ENCODE data around the gene YAP1.
A peak's percentile ranks its signal among the peaks of the same experiment; 100 is the strongest.

Gene YAP1

GRCh38 chr11:102109896-102110760 lies at the start of gene YAP1:
TSS of gene YAP1 (plus strand) at chr11:102110447. CDS start at chr11:102110849, 402 bp downstream.
- H3K4me3 ChIP-seq (ENCODE audit: low read depth in 1 of 5, low read length in 5 of 5), result peak within 1 kb of the TSS; percentile 71 to 94 (median 78)
- H3K27ac ChIP-seq (ENCODE audit: low read depth, low read length), result peak within 1 kb of the TSS; percentile 98
- peaks cover 0 to 2% (median 0%) of the 10 kb centered on the region in 5 donors for H3K36me3 ChIP-seq (ENCODE audit: control insufficient read depth in 5 of 5, insufficient read depth in 5 of 5, low read length in 5 of 5)
- H3K9ac ChIP-seq (ENCODE audit: low read length in 5 of 5), result peak within 1 kb of the TSS; percentile 71 to 98 (median 96)
- peaks cover 0 to 32% (median 18%) of the 10 kb centered on the region in 5 donors for H3K4me1 ChIP-seq (ENCODE audit: control insufficient read depth in 5 of 5, insufficient read depth in 5 of 5, low read length in 5 of 5)
- H3K9me3 ChIP-seq (ENCODE audit: control insufficient read depth in 5 of 5, low read length in 5 of 5), result no peaks in the 10 kb centered on the region
- no peaks in the 10 kb centered on the region for H3K27me3 ChIP-seq (ENCODE audit: control insufficient read depth in 5 of 5, insufficient read depth in 4 of 5, low read length in 5 of 5)

GRCh38 chr11:102061276-102061675 lies 49.0 kb upstream of the YAP1 start:
- no peak overlapping the region for H3K4me3 ChIP-seq (ENCODE audit: low read depth in 1 of 5, low read length in 5 of 5)

GRCh38 chr11:102062106-102062505 lies 48.1 kb upstream of the YAP1 start:
- H3K27ac ChIP-seq (ENCODE audit: low read depth, low read length), result no peak overlapping the region
- H3K4me1 ChIP-seq (ENCODE audit: control insufficient read depth in 5 of 5, insufficient read depth in 5 of 5, low read length in 5 of 5), result no peaks in the 10 kb centered on the region

More at GRCh38 chr11:102061276-102061675, 49.0 kb upstream of the YAP1 start:
- Histone ChIP-seq H3K9me3 (ENCODE audit: control insufficient read depth in 5 of 5, low read length in 5 of 5) (no peaks in the 10 kb centered on the region), H3K27ac (ENCODE audit: low read depth, low read length) (no peak overlapping the region), H3K4me1 (ENCODE audit: control insufficient read depth in 5 of 5, insufficient read depth in 5 of 5, low read length in 5 of 5) (no peaks in the 10 kb centered on the region), H3K36me3 (ENCODE audit: control insufficient read depth in 5 of 5, insufficient read depth in 5 of 5, low read length in 5 of 5) (no peaks in the 10 kb centered on the region), H3K9ac (ENCODE audit: low read length in 5 of 5) (no peak overlapping the region), H3K27me3 (ENCODE audit: control insufficient read depth in 5 of 5, insufficient read depth in 4 of 5, low read length in 5 of 5) (no peaks in the 10 kb centered on the region)

GRCh38 chr11:102064316-102064715 lies 45.9 kb upstream of the YAP1 start:
- Histone ChIP-seq H3K9me3 (ENCODE audit: control insufficient read depth in 5 of 5, low read length in 5 of 5) (no peaks in the 10 kb centered on the region), H3K9ac (ENCODE audit: low read length in 5 of 5) (no peak overlapping the region), H3K4me1 (ENCODE audit: control insufficient read depth in 5 of 5, insufficient read depth in 5 of 5, low read length in 5 of 5) (no peaks in the 10 kb centered on the region), H3K36me3 (ENCODE audit: control insufficient read depth in 5 of 5, insufficient read depth in 5 of 5, low read length in 5 of 5) (no peaks in the 10 kb centered on the region), H3K27ac (ENCODE audit: low read depth, low read length) (no peak overlapping the region), H3K4me3 (ENCODE audit: low read depth in 1 of 5, low read length in 5 of 5) (no peak overlapping the region), H3K27me3 (ENCODE audit: control insufficient read depth in 5 of 5, insufficient read depth in 4 of 5, low read length in 5 of 5) (no peaks in the 10 kb centered on the region)

More at GRCh38 chr11:102062106-102062505, 48.1 kb upstream of the YAP1 start:
- no peak overlapping the region for H3K4me3 ChIP-seq (ENCODE audit: low read depth in 1 of 5, low read length in 5 of 5)
- no peaks in the 10 kb centered on the region for H3K36me3 ChIP-seq (ENCODE audit: control insufficient read depth in 5 of 5, insufficient read depth in 5 of 5, low read length in 5 of 5)
- H3K9ac ChIP-seq (ENCODE audit: low read length in 5 of 5), result no peak overlapping the region
- H3K9me3 ChIP-seq (ENCODE audit: control insufficient read depth in 5 of 5, low read length in 5 of 5), result no peaks in the 10 kb centered on the region
- H3K27me3 ChIP-seq (ENCODE audit: control insufficient read depth in 5 of 5, insufficient read depth in 4 of 5, low read length in 5 of 5), result no peaks in the 10 kb centered on the region

DNA sequence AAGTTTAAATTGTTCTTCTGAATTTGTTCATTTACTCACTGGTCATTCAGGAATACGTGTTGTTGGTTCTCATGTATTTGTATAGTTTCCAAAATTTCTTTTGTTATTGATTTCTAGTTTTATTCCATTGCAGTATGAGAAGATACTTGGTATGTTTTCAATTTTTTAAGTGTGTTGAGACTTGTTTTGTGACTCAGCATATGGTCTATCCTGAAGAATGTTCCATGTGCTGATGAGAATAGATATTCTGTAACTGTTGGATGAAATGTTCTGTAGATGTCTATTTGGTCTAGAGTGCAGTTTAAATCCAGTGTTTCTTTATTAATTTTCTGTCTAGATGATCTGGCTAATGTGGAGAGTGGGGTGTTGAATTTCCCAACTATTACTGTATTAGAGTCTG lies 39.5 kb upstream of the YAP1 start:
- Histone ChIP-seq H3K9me3 (ENCODE audit: control insufficient read depth in 5 of 5, low read length in 5 of 5) (peaks cover 3 to 25% (median 21%) of the 10 kb centered on the region in 5 donors), H3K27ac (ENCODE audit: low read depth, low read length) (no peak overlapping the region), H3K27me3 (ENCODE audit: control insufficient read depth in 5 of 5, insufficient read depth in 4 of 5, low read length in 5 of 5) (no peaks in the 10 kb centered on the region), H3K36me3 (ENCODE audit: control insufficient read depth in 5 of 5, insufficient read depth in 5 of 5, low read length in 5 of 5) (peaks cover 0 to 7% (median 0%) of the 10 kb centered on the region in 5 donors), H3K4me3 (ENCODE audit: low read depth in 1 of 5, low read length in 5 of 5) (no peak overlapping the region), H3K9ac (ENCODE audit: low read length in 5 of 5) (no peak overlapping the region), H3K4me1 (ENCODE audit: control insufficient read depth in 5 of 5, insufficient read depth in 5 of 5, low read length in 5 of 5) (no peaks in the 10 kb centered on the region)

DNA sequence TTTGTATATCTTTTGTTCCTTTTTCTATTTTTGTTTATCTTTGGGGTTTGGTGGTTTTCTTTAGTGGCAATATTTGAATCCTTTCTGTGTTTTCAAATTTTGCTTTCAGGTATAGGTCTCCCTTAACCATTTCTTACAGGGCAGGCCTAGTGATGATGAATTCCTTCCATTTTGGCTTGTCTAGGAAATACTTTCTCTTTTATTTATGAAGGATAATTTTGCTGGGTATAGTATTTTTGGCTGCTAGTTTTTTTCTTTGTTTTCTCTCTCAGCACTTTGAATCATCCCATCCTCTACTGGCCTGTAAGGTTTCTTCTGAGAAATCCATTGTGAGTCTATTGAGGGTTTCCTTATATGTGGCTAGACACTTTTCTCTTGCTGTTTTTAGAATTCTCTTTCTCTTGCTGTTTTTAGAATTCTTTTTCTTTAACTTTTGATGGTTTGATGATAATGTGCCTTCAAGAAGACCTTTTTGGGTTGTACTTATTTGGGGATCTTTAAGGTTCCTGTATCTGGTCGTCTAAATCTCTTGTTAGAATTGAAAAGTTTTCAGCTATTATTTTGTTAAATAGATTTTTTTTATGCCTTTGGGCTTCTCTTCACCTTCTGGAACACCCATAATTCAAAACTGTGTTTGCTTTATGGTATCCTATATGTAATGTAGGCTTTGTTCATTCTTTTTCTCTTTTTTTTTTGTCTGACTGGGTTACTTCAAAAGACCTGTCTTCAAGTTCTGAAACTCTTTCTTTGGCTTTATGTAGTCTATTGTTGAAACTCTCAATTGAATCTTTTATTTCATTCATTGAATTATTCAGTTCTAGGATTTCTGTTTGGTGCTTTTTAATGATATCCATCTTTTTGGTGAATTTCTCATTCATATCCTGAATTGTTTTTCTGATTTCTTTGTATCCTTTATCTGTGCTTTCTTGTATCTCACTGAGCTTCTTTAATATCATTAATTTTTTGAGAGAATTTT lies 38.5 kb upstream of the YAP1 start:
- H3K27ac ChIP-seq (ENCODE audit: low read depth, low read length), result no peak overlapping the region
- no peak overlapping the region for H3K4me3 ChIP-seq (ENCODE audit: low read depth in 1 of 5, low read length in 5 of 5)
- H3K27me3 ChIP-seq (ENCODE audit: control insufficient read depth in 5 of 5, insufficient read depth in 4 of 5, low read length in 5 of 5), result no peaks in the 10 kb centered on the region

GRCh38 chr11:102073253-102073652 lies 37.0 kb upstream of the YAP1 start:
- H3K9ac ChIP-seq (ENCODE audit: low read length in 5 of 5), result no peak overlapping the region

More for the DNA sequence above, 38.5 kb upstream of the YAP1 start:
- Histone ChIP-seq H3K9me3 (ENCODE audit: control insufficient read depth in 5 of 5, low read length in 5 of 5) (peaks cover 3 to 25% (median 21%) of the 10 kb centered on the region in 5 donors), H3K9ac (ENCODE audit: low read length in 5 of 5) (no peak overlapping the region), H3K4me1 (ENCODE audit: control insufficient read depth in 5 of 5, insufficient read depth in 5 of 5, low read length in 5 of 5) (no peaks in the 10 kb centered on the region), H3K36me3 (ENCODE audit: control insufficient read depth in 5 of 5, insufficient read depth in 5 of 5, low read length in 5 of 5) (peaks cover 0 to 7% (median 0%) of the 10 kb centered on the region in 5 donors)

DNA sequence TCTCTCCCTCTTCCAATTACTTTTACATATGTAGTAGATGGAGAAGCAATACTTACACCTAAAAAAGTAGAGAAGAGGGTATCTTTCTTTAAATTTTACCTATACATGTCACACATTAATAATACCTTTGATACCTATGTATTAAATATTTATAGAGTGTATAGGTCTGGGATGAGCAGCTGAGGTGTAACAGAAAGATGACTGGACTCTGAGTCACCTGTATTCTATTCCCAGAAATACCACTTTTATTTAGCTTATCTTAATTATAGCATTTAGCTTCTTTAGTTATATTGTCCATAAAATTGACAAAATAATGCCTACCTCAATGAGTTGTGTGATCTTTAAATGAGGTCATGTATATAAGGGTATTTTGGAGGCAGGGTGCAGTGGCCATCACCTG lies 30.6 kb upstream of the YAP1 start:
- Histone ChIP-seq H3K27me3 (ENCODE audit: control insufficient read depth in 5 of 5, insufficient read depth in 4 of 5, low read length in 5 of 5) (no peaks in the 10 kb centered on the region), H3K4me3 (ENCODE audit: low read depth in 1 of 5, low read length in 5 of 5) (no peak overlapping the region), H3K9ac (ENCODE audit: low read length in 5 of 5) (no peak overlapping the region), H3K9me3 (ENCODE audit: control insufficient read depth in 5 of 5, low read length in 5 of 5) (no peaks in the 10 kb centered on the region), H3K36me3 (ENCODE audit: control insufficient read depth in 5 of 5, insufficient read depth in 5 of 5, low read length in 5 of 5) (no peaks in the 10 kb centered on the region), H3K27ac (ENCODE audit: low read depth, low read length) (no peak overlapping the region), H3K4me1 (ENCODE audit: control insufficient read depth in 5 of 5, insufficient read depth in 5 of 5, low read length in 5 of 5) (no peaks in the 10 kb centered on the region)

More at GRCh38 chr11:102073253-102073652, 37.0 kb upstream of the YAP1 start:
- peaks cover 3 to 25% (median 21%) of the 10 kb centered on the region in 5 donors for H3K9me3 ChIP-seq (ENCODE audit: control insufficient read depth in 5 of 5, low read length in 5 of 5)
- no peak overlapping the region for H3K4me3 ChIP-seq (ENCODE audit: low read depth in 1 of 5, low read length in 5 of 5)
- no peaks in the 10 kb centered on the region for H3K4me1 ChIP-seq (ENCODE audit: control insufficient read depth in 5 of 5, insufficient read depth in 5 of 5, low read length in 5 of 5)
- H3K27me3 ChIP-seq (ENCODE audit: control insufficient read depth in 5 of 5, insufficient read depth in 4 of 5, low read length in 5 of 5), result no peaks in the 10 kb centered on the region
- H3K36me3 ChIP-seq (ENCODE audit: control insufficient read depth in 5 of 5, insufficient read depth in 5 of 5, low read length in 5 of 5), result peaks cover 0 to 7% (median 0%) of the 10 kb centered on the region in 5 donors
- H3K27ac ChIP-seq (ENCODE audit: low read depth, low read length), result no peak overlapping the region

- H3K4me1 ChIP-seq (ENCODE audit: control insufficient read depth in 5 of 5, insufficient read depth in 5 of 5, low read length in 5 of 5), result no peaks in the 10 kb centered on the region
- H3K27ac ChIP-seq (ENCODE audit: low read depth, low read length), result no peak overlapping the region
- no peaks in the 10 kb centered on the region for H3K36me3 ChIP-seq (ENCODE audit: control insufficient read depth in 5 of 5, insufficient read depth in 5 of 5, low read length in 5 of 5)
- no peak overlapping the region for H3K4me3 ChIP-seq (ENCODE audit: low read depth in 1 of 5, low read length in 5 of 5)
- H3K9ac ChIP-seq (ENCODE audit: low read length in 5 of 5), result no peak overlapping the region
- no peaks in the 10 kb centered on the region for H3K27me3 ChIP-seq (ENCODE audit: control insufficient read depth in 5 of 5, insufficient read depth in 4 of 5, low read length in 5 of 5)
- H3K9me3 ChIP-seq (ENCODE audit: control insufficient read depth in 5 of 5, low read length in 5 of 5), result no peaks in the 10 kb centered on the region
Observed at GRCh38 chr11:102081313-102081712, 28.9 kb upstream of the YAP1 start.

Measured in subcutaneous abdominal adipose tissue (tissue), 5 donors.